ENCODE measurements around the gene LRRC25. TPM values are rescaled to one million over a fixed set of nuclear protein-coding genes. Genes with fewer than 3 reads are reported as not detected.

Gene LRRC25
- polyA plus RNA-seq (2011; rRNA removed) (not detected in 2 replicates), polyA plus RNA-seq (2017; fragmentation: RNase III; extraction: RNeasy Plus Mini Kit Qiagen cat#74134 plus additional on column Dnase treatment) (not detected in 3 replicates), polyA minus RNA-seq (2011; rRNA and poly(A)+ RNA removed) (not detected in 2 replicates)
- not detected in 2 replicates for polyA plus RNA-seq (2012; cell fraction: cytosol; rRNA removed)
- not detected in 2 replicates for polyA plus RNA-seq (2012; cell fraction: nucleus; rRNA removed)

GRCh38 chr19:18397242-18398202, at the start of gene LRRC25:
LRRC25 (minus strand) TSS chr19:18397622; CDS start chr19:18396963, 659 bp downstream.
- no peak for FAIRE-seq
- peak; percentile 92 for TF ChIP-seq ZFP36 (IDR thresholded peaks at IDR 0.05; ENCODE audit: borderline replicate concordance, partially characterized antibody)
- TF ChIP-seq HEYL (CRISPR knock-in tag; IDR thresholded peaks at IDR 0.05) = no peak
- TF ChIP-seq CHD2 (IDR thresholded peaks at IDR 0.05; ENCODE audit: low read length, partially characterized antibody) = no peak

GRCh38 chr19:18446811-18447359, 49.5 kb upstream of the LRRC25 start:
- POLR2A ChIA-PET = no interaction called here
- ATAC-seq = no peak
- no peak overlapping the region for H3K27ac ChIP-seq
- CTCF ChIA-PET = interaction anchor here (0.8 to 11.3 kb wide), 3 partner anchors 15 to 59 kb away, joined by 3 to 168 read pairs (median 8); no protein-coding TSS in a partner anchor
- no peaks in the 10 kb centered on the region for H3K9me3 ChIP-seq
- no peak overlapping the region for H3K4me3 ChIP-seq
- TF ChIP-seq HDAC2 (IDR thresholded peaks at IDR 0.05) (no peak), BHLHE40 (IDR thresholded peaks at IDR 0.05; ENCODE audit: low read depth, low read length) (no peak), GATA3 (IDR thresholded peaks at IDR 0.05; ENCODE audit: borderline replicate concordance) (no peak), CBX2 (IDR thresholded peaks at IDR 0.05; ENCODE audit: borderline replicate concordance, low read depth) (no peak), EHMT2 (IDR thresholded peaks at IDR 0.05; ENCODE audit: low read depth) (no peak), FOSB (CRISPR knock-in tag; IDR thresholded peaks at IDR 0.05) (no peak), ZSCAN20 (CRISPR knock-in tag; IDR thresholded peaks at IDR 0.05) (no peak)
- WGBS (ENCODE audit: missing lambda C conversion rate) = 93% methylated on average over 10 of the region's 12 CpGs
- no peak for FAIRE-seq
- 0 out of 3 replicates have a peak, but pooled peaks cover 3% of the 10 kb centered on the region for H3K4me1 ChIP-seq
- no peak overlapping the region for H3K4me2 ChIP-seq
- no peak for DNase-seq (ENCODE audit: low read depth in 1 of 2, low spot score in 1 of 2)

More at GRCh38 chr19:18397242-18398202, at the start of gene LRRC25:
- 67% methylated on average over 26 of the region's 33 CpGs for WGBS (ENCODE audit: missing lambda C conversion rate)
- H3K4me3 ChIP-seq = no peak within 1 kb of the TSS
- DNase-seq (ENCODE audit: low read depth in 1 of 2, low spot score in 1 of 2) = no peak
- no peak for ATAC-seq
- H3K4me2 ChIP-seq = no peak within 1 kb of the TSS
- ChIA-PET CTCF (interaction anchor here (1.2 to 7.5 kb wide), 5 partner anchors 10 to 64 kb away, joined by 3 to 85 read pairs (median 8); no protein-coding TSS in a partner anchor), POLR2A (no interaction called here)
- peak within 1 kb of the TSS in 1 of 2 experiments; percentile 91; a peak in 3 of 6 replicates for H3K27ac ChIP-seq
- no peaks in the 10 kb centered on the region for H3K9me3 ChIP-seq
- peaks cover 31% of the 10 kb centered on the region for H3K4me1 ChIP-seq

GRCh38 chr19:18446145-18446810, 48.9 kb upstream of the LRRC25 start:
- H3K4me2 ChIP-seq = no peak overlapping the region
- ATAC-seq = no peak
- peaks cover 3% of the 10 kb centered on the region; the same call in 1 of the 3 replicates for H3K4me1 ChIP-seq
- 86% methylated on average over 28 of the region's 34 CpGs for WGBS (ENCODE audit: missing lambda C conversion rate)
- FAIRE-seq = no peak
- CTCF ChIA-PET = interaction anchor here (0.8 to 11.3 kb wide), 5 partner anchors 16 to 58 kb away, joined by 3 to 168 read pairs (median 3); no protein-coding TSS in a partner anchor
- DNase-seq (ENCODE audit: low read depth in 1 of 2, low spot score in 1 of 2) = no peak
- H3K4me3 ChIP-seq = no peak overlapping the region
- no peaks in the 10 kb centered on the region for H3K9me3 ChIP-seq
- no peak for TF ChIP-seq KDM1A (IDR thresholded peaks at IDR 0.05; ENCODE audit: low read depth)
- no peak for TF ChIP-seq FOSB (CRISPR knock-in tag; IDR thresholded peaks at IDR 0.05)
- no peak for TF ChIP-seq RCOR1 (IDR thresholded peaks at IDR 0.05; ENCODE audit: low read depth, low read length)
- TF ChIP-seq HOXB13 (CRISPR knock-in tag; IDR thresholded peaks at IDR 0.05; ENCODE audit: low read depth) = no peak
- TF ChIP-seq CHD2 (IDR thresholded peaks at IDR 0.05; ENCODE audit: low read length, partially characterized antibody) = no peak
- TF ChIP-seq HDAC2 (IDR thresholded peaks at IDR 0.05) = no peak
- TF ChIP-seq NPAS2 (CRISPR knock-in tag; IDR thresholded peaks at IDR 0.05; ENCODE audit: borderline replicate concordance) = no peak
- TF ChIP-seq HES2 (IDR thresholded peaks at IDR 0.05) = no peak
- no peak for TF ChIP-seq PHF8 (IDR thresholded peaks at IDR 0.05; ENCODE audit: borderline replicate concordance, low read depth)
- TF ChIP-seq JUNB (IDR thresholded peaks at IDR 0.05) = no peak
- TF ChIP-seq EHMT2 (IDR thresholded peaks at IDR 0.05; ENCODE audit: low read depth) = no peak
- no peak for TF ChIP-seq MYC (IDR thresholded peaks at IDR 0.05; ENCODE audit: borderline replicate concordance, low read length)
- TF ChIP-seq JUN (IDR thresholded peaks at IDR 0.05) = no peak
- TF ChIP-seq RARB (CRISPR knock-in tag; IDR thresholded peaks at IDR 0.05) = no peak
- no peak for TF ChIP-seq SREBF2 (IDR thresholded peaks at IDR 0.05)
- no peak for TF ChIP-seq TP53 (CRISPR knock-in tag; IDR thresholded peaks at IDR 0.05)
- TF ChIP-seq HOXB5 (CRISPR knock-in tag; IDR thresholded peaks at IDR 0.05) = no peak
- no peak for TF ChIP-seq FOSL2 (IDR thresholded peaks at IDR 0.05)
- no peak for TF ChIP-seq FOSL2 (CRISPR knock-in tag; IDR thresholded peaks at IDR 0.05)
- no peak for TF ChIP-seq NFE2L2 (conservative IDR thresholded peaks at IDR 0.05; ENCODE audit: low read length)
- no peak for TF ChIP-seq POLR2A (IDR thresholded peaks at IDR 0.05; ENCODE audit: low read length)
- POLR2A ChIA-PET = no interaction called here
- no peak overlapping the region for H3K27ac ChIP-seq

Measured in A549 (cell line).